Activated naive CD8-positive, alpha-beta T cell treated with anti-CD3 and anti-CD28 coated beads, Interleukin-2, amount 50 U/mL, for 24 hours (primary cell): ENCODE data around the gene ALG8.
"Not testable (repeated sequence)": the region's sequence is repeated elsewhere in the genome, so short reads cannot be mapped to it uniquely, and the experiment has no call there.

Experiments used
- ATAC-seq: fragments of 150-1000 bp; cut with Tn5 transposase; one replicate; pipeline ENCODE4 v1.10.0; 2021
- DNase-seq: peaks from one replicate; pipeline ENCODE4 v3.0.0; 2021
- H3K27ac Mint-ChIP-seq: one replicate; pipeline ENCODE4 v1.8.0; 2021; ENCODE audit warnings: mild to moderate bottlenecking, mixed read lengths
- H3K27me3 Mint-ChIP-seq: one replicate; pipeline ENCODE4 v1.8.0; 2021; ENCODE audit warnings: mixed read lengths
- H3K36me3 Mint-ChIP-seq: one replicate; pipeline ENCODE4 v1.8.0; 2021; ENCODE audit warnings: low read depth, mixed read lengths
- H3K4me1 Mint-ChIP-seq: one replicate; pipeline ENCODE4 v1.8.0; 2021; ENCODE audit warnings: mixed read lengths
- H3K4me3 Mint-ChIP-seq: one replicate; pipeline ENCODE4 v1.8.0; 2021; ENCODE audit warnings: mild to moderate bottlenecking, moderate library complexity, mixed read lengths
- H3K9me3 Mint-ChIP-seq: one replicate; pipeline ENCODE4 v1.8.0; 2021; ENCODE audit warnings: mixed read lengths

The ALG8 gene

DNA sequence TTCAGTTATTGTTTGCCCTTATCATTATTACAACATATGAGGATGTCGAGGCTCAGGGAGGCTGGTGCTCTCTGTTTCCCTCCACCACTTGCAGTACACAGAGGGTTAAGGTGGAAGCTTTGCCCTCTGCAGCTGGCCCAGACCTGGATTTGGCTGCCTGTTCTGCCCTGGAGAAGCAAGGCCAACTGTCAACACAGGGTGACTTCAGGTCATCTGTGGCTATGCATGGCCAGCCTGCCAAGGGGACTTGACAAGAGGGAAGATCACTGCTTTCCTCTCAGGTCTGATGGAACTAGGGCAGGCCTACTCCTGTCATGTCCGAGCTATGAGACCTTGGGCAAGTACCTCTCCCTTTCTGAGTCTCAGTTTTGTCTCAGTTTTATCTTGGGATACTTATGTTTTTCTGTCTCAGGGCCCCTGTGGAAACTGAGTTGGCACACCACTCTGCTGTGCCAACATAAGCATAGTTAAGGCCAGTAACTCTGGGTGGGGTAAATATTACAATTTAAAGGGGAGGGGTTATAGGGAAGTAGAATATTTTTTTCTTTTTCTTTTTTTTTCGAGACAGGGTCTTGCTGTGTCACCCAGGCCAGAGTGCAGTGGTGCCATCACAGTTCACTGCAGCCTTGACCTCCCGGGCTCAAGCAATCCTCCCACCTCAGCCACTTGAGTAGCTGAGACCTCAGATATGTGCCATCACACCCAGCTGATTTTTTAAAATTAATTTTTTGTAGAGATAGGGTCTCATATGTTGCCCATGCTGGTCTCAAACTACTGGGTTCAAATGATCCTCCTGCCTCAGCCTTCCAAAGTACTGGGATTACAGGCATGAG lies 78.1 kb downstream of the ALG8 start:
- Mint-ChIP-seq H3K36me3 (no peaks in the 10 kb centered on the region), H3K4me1 (no peaks in the 10 kb centered on the region), H3K27me3 (no peaks in the 10 kb centered on the region), H3K27ac (no peak overlapping the region), H3K4me3 (no peak overlapping the region), H3K9me3 (no peaks in the 10 kb centered on the region)
- no peak for ATAC-seq
- no peak for DNase-seq

DNA sequence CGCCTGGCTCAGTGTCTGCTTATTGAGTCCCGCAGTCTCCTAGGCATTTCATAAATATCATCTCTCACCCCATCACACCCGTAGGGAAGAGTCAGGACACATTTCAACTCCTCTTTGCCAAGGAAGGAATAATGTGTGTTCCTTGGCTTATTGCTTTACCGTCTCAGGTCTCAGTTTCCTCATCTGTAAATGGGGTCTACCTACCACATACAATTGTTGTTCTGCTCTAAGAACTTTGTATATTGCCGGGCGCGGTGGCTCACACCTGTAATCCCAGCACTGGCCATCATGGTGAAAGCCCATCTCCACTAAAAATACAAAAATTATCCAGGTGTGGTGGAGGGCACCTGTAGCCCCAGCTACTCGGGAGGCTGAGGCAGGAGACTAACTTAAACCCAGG lies 78.9 kb downstream of the ALG8 start:
- Mint-ChIP-seq H3K27ac (no peak overlapping the region), H3K36me3 (no peaks in the 10 kb centered on the region), H3K27me3 (no peaks in the 10 kb centered on the region), H3K4me3 (no peak overlapping the region), H3K4me1 (no peaks in the 10 kb centered on the region), H3K9me3 (no peaks in the 10 kb centered on the region)
- DNase-seq, result no peak
- ATAC-seq, result no peak

DNA sequence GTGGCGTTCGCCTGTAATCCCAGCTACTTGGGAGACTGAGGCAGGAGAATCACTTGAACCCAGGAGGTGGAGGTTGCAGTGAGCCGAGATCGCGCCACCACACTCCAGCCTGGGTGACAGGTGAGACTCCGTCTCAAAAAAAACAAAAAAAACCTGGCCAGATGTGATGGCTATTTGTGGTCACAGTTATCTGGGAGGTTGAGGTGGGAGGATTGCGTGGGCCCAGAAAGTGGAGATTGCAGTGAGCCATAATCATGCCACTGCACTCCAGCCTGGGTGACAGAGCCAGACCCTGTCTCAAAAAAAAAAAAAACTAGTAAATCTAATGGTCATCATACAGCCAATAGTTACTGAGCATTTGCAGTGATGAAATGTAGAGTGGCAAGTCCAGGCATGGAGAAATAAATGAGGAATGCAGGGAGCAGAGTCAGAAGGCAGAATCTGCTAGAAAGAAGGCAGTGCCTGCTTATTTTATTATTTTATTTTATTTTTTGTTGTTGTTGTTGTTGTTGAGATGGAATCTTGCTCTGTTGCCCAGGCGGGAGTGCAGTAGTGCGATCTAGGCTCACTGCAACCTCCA lies 79.6 kb downstream of the ALG8 start:
- H3K36me3 Mint-ChIP-seq, H3K27me3 Mint-ChIP-seq, H3K4me3 Mint-ChIP-seq, H3K27ac Mint-ChIP-seq, DNase-seq, H3K9me3 Mint-ChIP-seq, ATAC-seq, H3K4me1 Mint-ChIP-seq: not testable (repeated sequence)

DNA sequence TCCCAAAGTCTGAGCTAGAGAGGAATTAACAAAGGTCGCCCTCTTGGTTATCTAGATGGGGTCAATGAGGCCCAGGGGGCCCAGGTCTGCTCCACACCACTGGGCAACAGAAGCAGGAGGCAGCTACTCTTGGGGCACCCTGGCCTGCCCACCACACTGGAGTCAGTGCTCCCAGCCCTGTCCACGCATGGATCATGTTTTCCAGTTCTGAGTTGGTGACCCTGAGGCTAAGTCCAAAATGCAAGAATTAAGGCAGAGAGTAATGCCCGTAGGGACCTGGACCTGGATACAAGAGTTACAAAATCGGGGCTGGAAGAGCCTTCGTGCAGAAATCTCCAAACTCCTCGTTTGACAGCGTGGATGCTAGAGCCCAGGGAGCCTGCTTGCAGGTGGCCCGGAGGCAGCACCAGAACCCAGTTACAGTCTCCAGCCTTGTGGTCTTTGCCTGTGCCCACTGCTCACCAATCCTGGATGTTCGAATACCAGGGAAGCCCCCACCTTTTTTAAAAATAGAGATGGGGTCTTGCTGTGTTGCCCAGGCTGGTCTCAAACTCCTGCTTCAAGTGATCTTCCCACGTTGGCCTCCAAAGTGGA lies 81.9 kb downstream of the ALG8 start:
- Mint-ChIP-seq H3K36me3 (no peaks in the 10 kb centered on the region), H3K27ac (no peak overlapping the region), H3K4me3 (no peak overlapping the region), H3K4me1 (no peaks in the 10 kb centered on the region), H3K27me3 (no peaks in the 10 kb centered on the region), H3K9me3 (no peaks in the 10 kb centered on the region)
- DNase-seq (no peak), ATAC-seq (no peak)

DNA sequence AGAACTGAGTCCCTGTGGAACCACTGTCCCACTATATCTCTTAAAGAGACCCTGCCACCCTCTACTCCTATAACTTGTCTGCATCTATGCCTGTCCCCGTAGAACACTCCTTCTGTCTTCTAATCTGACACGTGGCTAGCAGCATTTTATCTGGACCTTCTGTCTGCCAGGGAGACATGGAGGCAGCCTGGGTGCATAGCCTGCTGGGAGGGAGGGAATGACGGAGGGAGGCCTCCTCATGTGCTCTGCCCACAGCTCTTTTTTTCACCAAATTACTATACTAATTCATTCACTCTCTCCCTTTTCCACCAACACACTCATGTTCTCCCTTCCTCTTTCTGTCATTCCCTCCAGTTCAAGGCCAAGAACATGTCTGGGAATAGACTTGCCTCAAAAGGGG lies 83.3 kb downstream of the ALG8 start:
- Mint-ChIP-seq H3K27ac (no peak overlapping the region), H3K4me1 (no peaks in the 10 kb centered on the region), H3K27me3 (no peaks in the 10 kb centered on the region), H3K9me3 (no peaks in the 10 kb centered on the region), H3K4me3 (no peak overlapping the region), H3K36me3 (no peaks in the 10 kb centered on the region)
- ATAC-seq (no peak), DNase-seq (no peak)

DNA sequence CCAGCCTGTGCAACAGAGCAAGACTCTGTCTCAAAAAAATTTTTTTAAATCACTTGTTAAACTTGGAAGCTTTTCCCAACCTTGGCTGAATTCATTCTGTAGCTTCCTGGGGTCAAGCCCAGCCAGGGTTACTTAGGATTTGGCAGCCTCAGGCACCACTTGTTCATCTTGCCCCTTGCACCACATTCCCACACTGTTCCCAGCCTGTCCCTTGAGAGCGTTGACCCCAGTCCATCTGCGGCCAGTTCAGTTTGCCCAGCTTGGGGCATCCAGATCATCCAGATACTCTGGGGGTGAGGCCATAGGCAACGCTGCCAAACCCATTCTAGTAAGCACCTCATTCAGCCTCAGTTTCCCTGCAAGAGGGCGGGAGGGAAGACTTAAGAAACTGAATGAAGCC lies 84.5 kb downstream of the ALG8 start:
- ATAC-seq (no peak), DNase-seq (no peak)
- Mint-ChIP-seq H3K36me3 (no peaks in the 10 kb centered on the region), H3K4me3 (no peak overlapping the region), H3K27me3 (no peaks in the 10 kb centered on the region), H3K4me1 (no peaks in the 10 kb centered on the region), H3K27ac (no peak overlapping the region), H3K9me3 (no peaks in the 10 kb centered on the region)

DNA sequence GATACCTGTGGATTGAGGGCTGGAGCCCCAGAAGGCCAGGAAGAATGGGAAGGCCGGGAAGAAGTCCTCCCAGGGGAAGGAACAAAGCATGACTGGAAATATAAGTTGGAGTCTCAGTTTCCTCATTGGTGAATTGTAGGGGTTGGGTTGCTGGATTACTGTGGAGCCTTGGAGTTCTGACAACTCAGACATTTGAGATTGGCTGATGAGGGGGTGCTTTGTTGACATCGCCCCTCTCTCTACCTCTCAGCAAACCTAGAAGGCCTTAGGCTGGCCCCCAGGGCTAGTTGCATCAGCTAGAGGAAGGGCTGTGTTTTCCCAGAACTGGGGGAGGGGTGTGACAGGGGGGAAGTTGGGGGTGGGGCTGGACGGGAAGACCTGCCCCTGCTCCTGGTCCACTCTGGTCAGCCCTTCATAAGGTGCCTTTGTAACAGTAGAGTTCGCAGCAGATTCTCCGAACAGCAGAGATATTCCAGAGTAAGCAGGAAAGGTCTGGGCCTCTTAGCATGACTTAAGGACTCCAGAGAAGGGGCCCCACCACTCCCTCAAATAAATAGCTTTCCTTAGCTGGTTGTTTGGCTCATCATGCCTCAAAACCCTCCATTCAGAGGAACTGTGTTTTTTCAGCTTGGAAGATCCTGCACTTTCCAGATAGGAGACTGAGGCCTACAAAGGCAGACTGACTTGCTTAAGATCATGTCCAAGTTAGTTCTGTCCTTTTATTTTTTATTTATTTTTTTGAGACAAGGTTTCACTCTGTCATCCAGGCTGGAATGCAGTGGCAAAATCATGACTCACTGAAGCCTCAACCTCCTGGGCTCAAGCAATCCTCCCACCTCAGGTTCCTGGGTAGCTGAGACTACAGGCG lies 88.2 kb downstream of the ALG8 start:
- no peaks in the 10 kb centered on the region for H3K9me3 Mint-ChIP-seq
- no peaks in the 10 kb centered on the region for H3K36me3 Mint-ChIP-seq
- ATAC-seq (no peak), DNase-seq (no peak)
- no peaks in the 10 kb centered on the region for H3K27me3 Mint-ChIP-seq
- no peak overlapping the region for H3K27ac Mint-ChIP-seq
- H3K4me3 Mint-ChIP-seq, result no peak overlapping the region
- H3K4me1 Mint-ChIP-seq, result no peaks in the 10 kb centered on the region
